HEK293 (cell line): ENCODE measurements around the gene GRIN3A.

Source experiments
- CTCF ChIA-PET: fragments of 350-600 bp; formaldehyde crosslinking; extraction: SDS; loops from one replicate; lab custom pipeline; 2021; ENCODE audit warnings: antibody characterized with exemption; lab: Yijun Ruan, JAX
- POLR2A ChIA-PET: fragments of 300-600 bp; formaldehyde crosslinking; extraction: SDS; loops from one replicate; lab custom pipeline; 2020; ENCODE audit warnings: antibody characterized with exemption, inconsistent platforms; lab: Yijun Ruan, JAX
- H3K27ac ChIP-seq: fragments of 200-500 bp; sonication (Bioruptor generic); 2 replicates; pipeline ENCODE4 v1.5.1; 2014; ENCODE audit warnings: low read depth, low read length, control low read depth, inconsistent platforms; ENCODE audit errors: extremely low read depth
- H3K36me3 ChIP-seq, 2 experiments: fragments of 200-500 bp in 1 of 2; sonication (Bioruptor generic) in 1 of 2; 1 replicate in 1 of 2; 2 replicates in 1 of 2; pipeline ENCODE4 v1.5.1; 2014 to 2017; ENCODE audit warnings: inconsistent platforms in 2 of 2, low read length in 2 of 2; ENCODE audit not compliant: control insufficient read depth in 2 of 2, insufficient read depth in 1 of 2
- H3K4me1 ChIP-seq: fragments of 200-500 bp; sonication (Bioruptor generic); 2 replicates; pipeline ENCODE4 v1.5.1; 2014; ENCODE audit warnings: mild to moderate bottlenecking, low read length, inconsistent platforms; ENCODE audit not compliant: control insufficient read depth, insufficient read depth
- H3K4me3 ChIP-seq: 2 replicates; pipeline ENCODE4 v1.5.1; 2011; ENCODE audit warnings: low read depth, mild to moderate bottlenecking, control low read depth, low read length, moderate library complexity
- H3K9me3 ChIP-seq: fragments of 200-500 bp; sonication (Bioruptor generic); 2 replicates; pipeline ENCODE4 v1.5.1; 2014; ENCODE audit warnings: low read depth, low read length, inconsistent platforms; ENCODE audit not compliant: control insufficient read depth, insufficient read depth
- GLI4 ChIP-seq: fragments of 450-650 bp; formaldehyde crosslinking; IDR thresholded peaks from 2 replicates; pipeline ENCODE4 v1.5.1; 2016; ENCODE audit warnings: missing biosample characterization, missing genetic modification characterization
- IKZF3 ChIP-seq: fragments of 450-650 bp; IDR thresholded peaks from 2 replicates; pipeline ENCODE4 v1.5.0; 2018; ENCODE audit warnings: missing biosample characterization, mild to moderate bottlenecking, missing genetic modification characterization, moderate library complexity
- KLF10 ChIP-seq: fragments of 450-650 bp; IDR thresholded peaks from 2 replicates; pipeline ENCODE4 v1.5.1; 2018; ENCODE audit warnings: missing biosample characterization, mild to moderate bottlenecking, missing genetic modification characterization
- KLF7 ChIP-seq: fragments of 450-650 bp; formaldehyde crosslinking; IDR thresholded peaks from 2 replicates; pipeline ENCODE4 v1.5.1; 2016; ENCODE audit warnings: missing biosample characterization, missing genetic modification characterization, borderline replicate concordance
- KLF9 ChIP-seq: fragments of 450-650 bp; formaldehyde crosslinking; IDR thresholded peaks from 2 replicates; pipeline ENCODE4 v1.5.1; 2016; ENCODE audit warnings: missing biosample characterization, missing genetic modification characterization, low read depth
- OVOL3 ChIP-seq: fragments of 450-650 bp; formaldehyde crosslinking; IDR thresholded peaks from 2 replicates; pipeline ENCODE4 v1.5.1; 2016; ENCODE audit warnings: missing biosample characterization, missing genetic modification characterization
- PRDM10 ChIP-seq: fragments of 450-650 bp; formaldehyde crosslinking; IDR thresholded peaks from 2 replicates; pipeline ENCODE4 v1.5.1; 2016; ENCODE audit warnings: missing biosample characterization, missing genetic modification characterization
- RBAK ChIP-seq: fragments of 450-650 bp; formaldehyde crosslinking; IDR thresholded peaks from 2 replicates; pipeline ENCODE4 v1.5.1; 2016; ENCODE audit warnings: missing biosample characterization, missing genetic modification characterization
- REPIN1 ChIP-seq: fragments of 450-650 bp; formaldehyde crosslinking; IDR thresholded peaks from 2 replicates; pipeline ENCODE4 v1.5.1; 2017; ENCODE audit warnings: missing biosample characterization, missing genetic modification characterization, low read depth
- SALL2 ChIP-seq: fragments of 450-650 bp; formaldehyde crosslinking; IDR thresholded peaks from 2 replicates; pipeline ENCODE4 v1.5.0; 2017; ENCODE audit warnings: missing biosample characterization, mild to moderate bottlenecking, missing genetic modification characterization, borderline replicate concordance
- YY1 ChIP-seq: fragments of 450-650 bp; formaldehyde crosslinking; IDR thresholded peaks from 2 replicates; pipeline ENCODE4 v1.5.1; 2018; ENCODE audit warnings: missing biosample characterization, missing genetic modification characterization
- ZBTB11 ChIP-seq: fragments of 450-650 bp; formaldehyde crosslinking; conservative IDR thresholded peaks from 2 replicates; pipeline ENCODE4 v1.5.1; 2016; ENCODE audit warnings: low read depth, missing biosample characterization, missing genetic modification characterization
- ZBTB6 ChIP-seq: fragments of 450-650 bp; formaldehyde crosslinking; IDR thresholded peaks from 2 replicates; pipeline ENCODE4 v1.5.1; 2017; ENCODE audit warnings: missing biosample characterization, missing genetic modification characterization
- ZNF391 ChIP-seq: fragments of 450-650 bp; formaldehyde crosslinking; IDR thresholded peaks from 2 replicates; pipeline ENCODE4 v1.5.1; 2016; ENCODE audit warnings: low read depth, missing biosample characterization, missing genetic modification characterization, borderline replicate concordance
- ZNF600 ChIP-seq: fragments of 450-650 bp; formaldehyde crosslinking; IDR thresholded peaks from 2 replicates; pipeline ENCODE4 v1.5.1; 2016; ENCODE audit warnings: missing biosample characterization, missing genetic modification characterization
- TF ChIP-seq, protein P1 (sequence below): fragments of 450-650 bp; formaldehyde crosslinking; IDR thresholded peaks from 2 replicates; pipeline ENCODE4 v1.5.1; 2016; ENCODE audit warnings: missing biosample characterization, missing genetic modification characterization
- TF ChIP-seq, protein P2 (sequence below): fragments of 450-650 bp; formaldehyde crosslinking; IDR thresholded peaks from 2 replicates; pipeline ENCODE4 v1.5.1; 2016; ENCODE audit warnings: missing biosample characterization, missing genetic modification characterization, borderline replicate concordance

The GRIN3A gene

GRCh38 chr9:101707721-101708120 lies 30.7 kb downstream of the GRIN3A start:
- no peak overlapping the region for H3K4me3 ChIP-seq
- CTCF ChIA-PET, result interaction anchor here (0.9 kb wide), 1 partner anchor 15 kb away, joined by 3 read pairs; no protein-coding TSS in a partner anchor
- POLR2A ChIA-PET, result interaction anchor here (0.5 kb wide), 1 partner anchor 484 kb away, joined by 4 read pairs; no protein-coding TSS in a partner anchor
- TF ChIP-seq SALL2 (no peak), YY1 (no peak), KLF7 (tag by site-specific recombination) (no peak), KLF10 (tag by site-specific recombination) (no peak), RBAK (tag by site-specific recombination) (no peak), IKZF3 (tag by site-specific recombination) (no peak)
- TF ChIP-seq, protein P1, sequence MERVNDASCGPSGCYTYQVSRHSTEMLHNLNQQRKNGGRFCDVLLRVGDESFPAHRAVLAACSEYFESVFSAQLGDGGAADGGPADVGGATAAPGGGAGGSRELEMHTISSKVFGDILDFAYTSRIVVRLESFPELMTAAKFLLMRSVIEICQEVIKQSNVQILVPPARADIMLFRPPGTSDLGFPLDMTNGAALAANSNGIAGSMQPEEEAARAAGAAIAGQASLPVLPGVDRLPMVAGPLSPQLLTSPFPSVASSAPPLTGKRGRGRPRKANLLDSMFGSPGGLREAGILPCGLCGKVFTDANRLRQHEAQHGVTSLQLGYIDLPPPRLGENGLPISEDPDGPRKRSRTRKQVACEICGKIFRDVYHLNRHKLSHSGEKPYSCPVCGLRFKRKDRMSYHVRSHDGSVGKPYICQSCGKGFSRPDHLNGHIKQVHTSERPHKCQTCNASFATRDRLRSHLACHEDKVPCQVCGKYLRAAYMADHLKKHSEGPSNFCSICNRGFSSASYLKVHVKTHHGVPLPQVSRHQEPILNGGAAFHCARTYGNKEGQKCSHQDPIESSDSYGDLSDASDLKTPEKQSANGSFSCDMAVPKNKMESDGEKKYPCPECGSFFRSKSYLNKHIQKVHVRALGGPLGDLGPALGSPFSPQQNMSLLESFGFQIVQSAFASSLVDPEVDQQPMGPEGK (tag by site-specific recombination), result no peak
- no peak overlapping the region for H3K27ac ChIP-seq
- no peaks in the 10 kb centered on the region for H3K4me1 ChIP-seq
- no peaks in the 10 kb centered on the region for H3K9me3 ChIP-seq
- no peaks in the 10 kb centered on the region for H3K36me3 ChIP-seq

DNA sequence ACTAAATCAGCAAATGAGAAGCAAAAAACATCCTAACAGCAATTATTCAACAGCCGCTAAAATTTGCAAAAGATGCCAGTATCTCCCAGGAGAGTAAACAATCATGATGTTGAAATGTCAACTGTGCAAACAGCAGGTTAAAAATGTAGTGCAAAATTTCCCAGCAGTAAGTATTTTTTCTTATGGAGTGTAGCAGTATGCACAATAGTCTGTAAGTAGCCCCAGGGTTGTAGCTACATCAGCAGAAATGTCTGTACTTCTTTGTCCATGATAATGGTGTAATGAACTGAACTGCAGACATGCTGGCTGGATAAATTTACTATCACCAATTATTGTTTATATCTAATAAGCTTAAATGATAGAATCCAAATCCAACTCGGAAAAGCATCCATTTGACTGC lies 31.4 kb downstream of the GRIN3A start:
- TF ChIP-seq REPIN1 (tag by site-specific recombination), result no peak
- TF ChIP-seq GLI4 (tag by site-specific recombination), result no peak
- TF ChIP-seq ZBTB6, result no peak
- TF ChIP-seq PRDM10 (tag by site-specific recombination), result no peak
- TF ChIP-seq, protein P2, sequence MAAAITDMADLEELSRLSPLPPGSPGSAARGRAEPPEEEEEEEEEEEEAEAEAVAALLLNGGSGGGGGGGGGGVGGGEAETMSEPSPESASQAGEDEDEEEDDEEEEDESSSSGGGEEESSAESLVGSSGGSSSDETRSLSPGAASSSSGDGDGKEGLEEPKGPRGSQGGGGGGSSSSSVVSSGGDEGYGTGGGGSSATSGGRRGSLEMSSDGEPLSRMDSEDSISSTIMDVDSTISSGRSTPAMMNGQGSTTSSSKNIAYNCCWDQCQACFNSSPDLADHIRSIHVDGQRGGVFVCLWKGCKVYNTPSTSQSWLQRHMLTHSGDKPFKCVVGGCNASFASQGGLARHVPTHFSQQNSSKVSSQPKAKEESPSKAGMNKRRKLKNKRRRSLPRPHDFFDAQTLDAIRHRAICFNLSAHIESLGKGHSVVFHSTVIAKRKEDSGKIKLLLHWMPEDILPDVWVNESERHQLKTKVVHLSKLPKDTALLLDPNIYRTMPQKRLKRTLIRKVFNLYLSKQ (tag by site-specific recombination), result no peak
- TF ChIP-seq ZBTB11 (tag by site-specific recombination), result no peak
- no peak for TF ChIP-seq ZNF600 (tag by site-specific recombination)
- no peak for TF ChIP-seq OVOL3 (tag by site-specific recombination)
- no peak for TF ChIP-seq ZNF391 (tag by site-specific recombination)
- no peak for TF ChIP-seq KLF9 (tag by site-specific recombination)
- Histone ChIP-seq H3K36me3 (no peaks in the 10 kb centered on the region), H3K4me3 (no peak overlapping the region), H3K9me3 (no peaks in the 10 kb centered on the region), H3K4me1 (no peaks in the 10 kb centered on the region), H3K27ac (no peak overlapping the region)
- ChIA-PET CTCF (interaction anchor here (0.9 kb wide), 1 partner anchor 14 kb away, joined by 3 read pairs; no protein-coding TSS in a partner anchor), POLR2A (interaction anchor here (0.5 kb wide), 1 partner anchor 484 kb away, joined by 4 read pairs; no protein-coding TSS in a partner anchor)
